Right forelimb (tissue), 1 donor: ENCODE measurements around the gene LAG3.

Experiments
- DNase-seq: peaks from one replicate; pipeline ENCODE4 v3.0.0-alpha.2; 2018

Gene LAG3

DNA sequence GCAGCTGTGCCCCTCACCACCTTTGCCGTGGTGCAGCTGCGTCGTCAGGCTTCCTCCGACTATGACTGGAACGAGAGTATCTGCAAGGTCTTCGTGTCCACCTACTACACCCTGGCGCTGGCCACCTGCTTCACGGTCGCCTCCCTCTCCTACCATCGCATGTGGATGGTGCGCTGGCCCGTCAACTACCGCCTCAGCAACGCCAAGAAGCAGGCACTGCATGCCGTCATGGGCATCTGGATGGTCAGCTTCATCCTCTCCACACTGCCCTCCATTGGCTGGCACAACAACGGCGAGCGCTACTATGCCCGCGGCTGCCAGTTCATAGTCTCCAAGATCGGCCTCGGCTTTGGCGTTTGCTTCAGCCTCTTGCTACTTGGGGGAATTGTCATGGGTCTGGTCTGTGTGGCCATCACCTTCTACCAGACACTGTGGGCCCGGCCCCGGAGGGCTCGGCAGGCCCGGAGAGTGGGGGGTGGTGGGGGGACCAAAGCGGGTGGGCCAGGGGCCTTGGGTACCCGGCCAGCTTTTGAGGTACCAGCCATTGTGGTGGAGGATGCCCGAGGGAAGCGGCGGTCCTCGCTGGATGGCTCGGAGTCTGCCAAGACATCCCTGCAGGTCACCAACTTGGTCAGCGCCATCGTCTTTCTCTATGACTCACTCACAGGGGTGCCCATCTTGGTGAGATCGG, 51.9 kb downstream of the LAG3 start:
- no peak for DNase-seq

DNA sequence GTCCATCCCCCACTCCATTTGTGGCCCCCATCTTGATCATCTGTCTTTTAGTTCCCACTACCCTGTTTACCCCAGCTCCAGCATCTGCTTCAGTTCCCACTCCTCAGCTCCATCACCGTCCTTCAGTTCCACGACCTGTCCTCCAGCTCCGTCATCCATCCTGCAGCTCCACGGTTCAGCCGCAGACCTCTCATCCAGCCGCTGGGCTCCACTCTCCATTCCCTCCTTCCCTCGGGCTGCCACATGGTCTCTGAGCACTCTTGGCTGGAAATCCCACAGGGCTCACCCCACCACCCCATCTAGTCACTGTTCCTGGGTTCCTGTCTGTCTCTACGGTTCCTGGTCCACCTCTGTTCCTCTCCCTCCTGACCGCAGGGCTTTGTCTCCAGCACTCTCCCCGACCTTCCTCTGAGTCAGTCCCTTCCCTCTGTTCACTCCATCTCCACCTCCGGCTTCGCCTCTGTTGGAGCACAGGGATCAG, 52.6 kb downstream of the LAG3 start:
- DNase-seq, result no peak

DNA sequence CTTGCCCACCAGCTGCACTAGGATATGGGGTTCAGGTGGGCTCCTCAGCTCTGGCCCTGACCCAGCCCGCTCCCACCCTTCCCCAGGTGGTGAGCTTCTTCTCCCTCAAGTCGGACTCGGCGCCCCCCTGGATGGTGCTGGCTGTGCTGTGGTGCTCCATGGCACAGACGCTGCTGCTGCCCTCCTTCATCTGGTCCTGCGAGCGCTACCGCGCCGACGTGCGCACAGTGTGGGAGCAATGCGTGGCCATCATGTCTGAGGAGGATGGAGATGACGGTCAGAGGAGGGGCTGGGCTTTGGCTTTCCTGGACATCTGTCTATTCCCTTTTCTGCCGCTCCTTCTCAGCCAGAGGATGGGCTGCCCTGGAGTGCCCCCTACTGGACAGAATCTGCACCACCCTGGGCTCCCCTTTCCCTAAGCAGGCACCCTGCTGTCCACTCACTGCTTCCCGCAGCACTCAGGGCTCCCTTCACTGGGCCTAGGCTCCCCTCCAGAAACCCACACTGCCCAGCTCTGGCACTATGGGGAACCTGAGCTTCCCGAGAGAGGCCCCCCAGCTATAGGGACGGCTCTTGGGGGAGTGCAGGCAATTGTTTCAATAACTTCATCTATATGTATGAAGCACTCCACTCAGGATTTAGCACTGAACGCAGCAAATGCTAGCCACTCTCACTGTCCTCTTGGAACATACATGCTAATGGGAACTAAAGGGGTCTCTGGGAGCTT, 53.2 kb downstream of the LAG3 start:
- peak; percentile 95 for DNase-seq

DNA sequence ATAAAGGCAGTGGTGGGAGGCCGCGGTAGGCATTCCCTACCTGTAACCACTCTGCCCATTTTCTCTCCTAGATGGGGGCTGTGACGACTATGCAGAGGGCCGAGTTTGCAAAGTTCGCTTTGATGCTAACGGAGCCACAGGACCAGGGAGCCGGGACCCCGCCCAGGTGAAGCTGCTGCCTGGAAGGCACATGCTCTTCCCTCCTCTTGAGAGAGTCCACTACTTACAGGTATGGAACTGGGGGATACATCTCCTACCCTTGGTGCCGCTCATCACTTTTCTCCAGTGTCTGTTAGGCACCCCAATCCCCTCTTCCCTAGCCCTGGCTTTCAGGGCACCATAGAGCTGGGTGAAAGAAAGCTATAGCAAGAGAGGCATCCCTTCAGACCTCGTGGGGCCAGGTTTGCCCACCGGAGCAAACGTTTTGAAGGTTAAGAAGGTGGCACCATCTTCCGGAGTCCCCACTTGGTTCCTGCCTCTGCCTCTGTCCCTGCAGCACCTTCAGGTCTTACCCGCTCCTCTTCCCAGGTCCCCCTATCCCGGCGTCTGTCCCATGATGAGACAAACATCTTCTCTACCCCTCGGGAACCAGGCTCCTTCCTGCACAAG, 53.9 kb downstream of the LAG3 start:
- DNase-seq, result no peak

DNA sequence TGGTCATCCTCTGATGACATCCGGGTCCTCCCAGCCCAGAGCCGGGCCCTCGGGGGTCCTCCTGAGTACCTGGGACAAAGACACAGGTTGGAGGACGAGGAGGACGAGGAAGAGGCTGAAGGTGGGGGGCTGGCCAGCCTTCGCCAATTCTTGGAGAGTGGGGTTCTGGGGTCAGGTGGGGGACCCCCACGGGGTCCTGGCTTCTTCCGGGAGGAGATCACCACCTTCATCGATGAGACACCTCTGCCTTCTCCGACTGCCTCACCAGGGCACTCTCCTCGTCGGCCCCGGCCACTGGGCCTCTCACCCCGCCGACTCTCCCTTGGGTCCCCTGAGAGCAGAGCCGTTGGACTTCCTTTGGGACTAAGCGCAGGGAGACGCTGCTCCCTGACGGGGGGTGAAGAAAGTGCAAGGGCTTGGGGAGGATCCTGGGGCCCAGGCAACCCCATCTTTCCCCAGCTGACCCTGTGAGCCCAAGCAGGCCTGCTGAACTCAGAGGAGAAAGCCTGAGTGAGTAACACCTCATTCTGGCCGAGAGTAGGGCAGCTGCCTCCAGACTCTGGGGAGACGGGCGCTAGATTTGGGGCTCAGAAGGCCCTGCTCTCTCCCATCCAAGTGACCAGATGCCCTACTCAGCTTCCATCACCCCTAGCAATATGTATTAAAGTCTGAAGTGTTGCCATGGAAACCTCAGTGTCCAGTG, 54.6 kb downstream of the LAG3 start:
- no peak for DNase-seq

DNA sequence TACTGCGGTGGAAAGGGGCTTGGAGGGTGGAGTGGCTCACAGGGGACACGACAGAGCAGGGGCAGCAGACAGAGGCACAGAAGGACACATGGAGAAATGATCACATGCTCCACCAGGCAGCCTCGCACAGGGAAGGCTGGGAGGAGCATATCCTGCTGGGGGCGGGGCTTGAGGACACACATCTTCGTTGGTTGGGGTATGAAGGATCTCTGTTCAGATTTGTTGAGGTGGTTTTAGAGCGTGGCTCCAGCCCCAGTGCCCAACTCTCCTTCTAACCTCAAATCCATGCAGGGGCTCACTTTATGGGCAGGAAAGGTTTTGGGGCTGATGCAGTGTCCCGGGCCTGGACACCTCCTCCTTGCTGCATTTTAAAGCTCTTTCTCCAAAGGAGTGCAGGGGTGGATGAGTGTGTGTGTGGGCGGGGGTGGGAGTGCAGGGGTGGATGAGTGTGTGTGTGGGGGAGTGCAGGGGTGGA, 55.2 kb downstream of the LAG3 start:
- peak; percentile 84 for DNase-seq
